Measurements from ENCODE around the gene PUM1.

GRCh38 chr1:30895944-30896660, 169.4 kb downstream of the PUM1 start:
- TF ChIP-seq CTCF (IDR thresholded peaks at IDR 0.05) (no peak), EP300 (IDR thresholded peaks at IDR 0.05) (no peak)
